Measurements from ENCODE around the gene MARCHF3.
"Not testable (repeated sequence)": the region's sequence is repeated elsewhere in the genome, so short reads cannot be mapped to it uniquely, and the experiment has no call there.

MARCHF3 gene

DNA sequence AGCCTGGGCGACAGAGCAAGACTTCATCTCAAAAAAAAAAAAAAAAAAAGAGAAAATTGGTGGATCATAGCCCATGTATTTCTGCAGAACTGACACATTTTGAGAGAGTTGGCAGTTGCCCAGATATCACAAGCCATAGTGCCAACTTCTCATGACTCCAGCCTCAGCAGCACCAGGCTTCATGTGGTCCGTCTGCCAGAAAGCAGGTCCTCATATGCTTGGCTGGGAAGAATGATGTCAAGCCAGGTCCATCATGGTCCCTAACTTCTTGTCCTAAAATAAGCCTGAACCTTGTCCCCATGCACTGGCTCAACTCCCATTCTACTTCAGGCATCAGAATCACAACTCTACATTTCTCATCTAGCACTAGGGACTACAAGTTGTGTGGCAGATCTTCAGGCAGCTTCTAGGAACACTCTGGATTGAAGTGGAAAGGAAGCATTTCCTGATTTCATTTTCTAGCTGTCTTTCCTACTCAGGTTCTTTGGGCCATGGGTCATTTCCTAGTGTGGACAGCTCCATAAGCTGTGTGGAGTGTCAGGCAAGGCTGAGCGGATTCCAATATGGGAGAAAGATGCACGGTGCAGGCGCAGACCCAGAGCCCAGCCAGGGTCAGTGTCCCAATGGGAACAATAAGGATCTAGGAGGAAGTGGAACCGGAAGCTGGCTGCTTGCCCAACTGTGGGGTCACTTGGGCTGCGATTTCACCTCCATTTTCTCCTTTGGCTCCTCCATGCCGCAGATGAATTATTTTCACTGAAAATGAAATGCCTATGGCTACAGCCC is 163.3 kb downstream of the MARCHF3 start:
- FAIRE-seq: no peak

DNA sequence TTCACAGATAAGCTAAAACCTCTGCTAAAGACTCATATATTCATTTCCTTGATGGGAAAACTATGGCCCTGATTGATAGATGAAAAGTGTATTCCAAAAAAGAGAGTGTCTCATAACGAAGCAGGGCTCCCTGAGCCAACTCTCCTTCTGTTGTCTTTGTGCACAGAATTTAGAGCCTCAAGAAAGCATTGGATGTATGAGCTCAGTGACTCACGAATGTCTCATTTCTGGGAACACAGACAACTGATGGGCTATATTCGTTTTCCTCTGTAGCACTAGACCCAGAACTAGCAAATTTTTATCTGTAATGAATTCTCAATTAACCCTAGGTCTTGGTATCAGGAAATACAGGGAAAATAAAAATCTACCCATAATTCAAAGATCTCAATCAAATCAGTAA is 165.1 kb downstream of the MARCHF3 start:
- no peak for FAIRE-seq

DNA sequence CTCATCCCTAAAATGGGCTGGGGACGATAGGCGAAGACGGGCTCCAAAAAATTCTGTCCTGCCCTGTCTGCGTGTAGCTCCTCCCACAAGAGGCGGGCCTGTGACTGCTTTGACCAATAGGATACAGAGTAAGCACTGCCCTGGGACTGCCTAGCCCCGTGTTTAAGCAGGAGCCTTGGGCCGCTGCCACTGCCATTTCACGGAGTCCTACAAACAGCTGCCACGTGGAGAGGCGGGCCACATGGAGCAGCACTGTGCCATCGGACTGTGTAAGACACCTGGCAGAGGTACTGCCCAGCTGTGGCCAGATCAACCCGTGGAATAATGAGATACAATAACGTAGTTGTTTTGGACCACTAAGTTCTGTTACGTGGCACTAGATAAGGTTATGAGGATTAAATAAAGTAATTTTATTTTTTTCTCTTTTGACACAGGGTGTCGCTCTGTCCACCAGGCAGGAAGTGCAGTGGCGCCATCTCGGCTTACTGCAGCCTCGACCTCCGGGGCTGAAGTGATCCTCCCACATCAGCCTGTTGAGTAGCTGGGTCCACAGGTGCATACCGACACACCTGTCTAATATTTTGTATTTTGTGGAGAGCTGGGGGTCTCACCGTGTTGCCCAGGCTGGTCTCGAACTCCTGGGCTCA is 166.2 kb downstream of the MARCHF3 start:
- no peak for FAIRE-seq

DNA sequence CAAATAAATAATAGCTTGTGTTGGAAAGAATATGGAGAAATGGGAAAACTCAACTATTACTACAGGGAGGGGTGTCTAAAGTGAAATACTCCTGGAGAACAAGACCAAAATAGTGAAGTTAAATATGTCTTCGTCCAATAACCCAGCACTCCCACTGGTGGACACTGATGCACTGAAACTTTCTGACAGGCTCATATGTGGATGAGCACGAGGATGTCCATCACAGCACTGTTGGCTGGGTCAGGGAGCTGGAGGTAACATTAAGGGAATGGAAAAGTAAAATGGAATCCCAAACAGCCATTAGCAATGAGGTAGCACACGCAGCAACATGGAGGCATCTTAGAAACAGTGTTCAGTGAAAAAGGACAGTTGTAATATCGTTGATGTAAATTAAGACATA is 167.0 kb downstream of the MARCHF3 start:
- FAIRE-seq: no peak

DNA sequence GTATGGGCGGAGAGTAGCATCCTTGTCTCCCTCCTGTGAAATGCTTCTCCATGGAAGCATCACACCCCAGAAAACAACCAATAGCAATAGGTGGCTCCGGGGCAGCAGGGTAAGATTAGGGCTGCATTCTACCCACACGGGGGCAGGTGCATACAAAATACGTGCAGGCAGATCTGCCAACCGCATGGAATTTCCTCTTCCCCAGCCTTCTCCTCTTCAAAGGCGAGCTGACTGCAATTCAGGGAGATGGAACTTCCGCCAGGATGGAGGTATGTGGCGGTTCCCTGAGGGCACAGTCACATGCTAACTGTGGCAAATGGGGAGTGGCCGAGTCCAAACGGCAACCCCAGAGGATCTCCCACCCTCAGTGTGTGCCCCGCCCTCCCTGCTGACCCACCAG is 171.9 kb downstream of the MARCHF3 start:
- no peak for FAIRE-seq

DNA sequence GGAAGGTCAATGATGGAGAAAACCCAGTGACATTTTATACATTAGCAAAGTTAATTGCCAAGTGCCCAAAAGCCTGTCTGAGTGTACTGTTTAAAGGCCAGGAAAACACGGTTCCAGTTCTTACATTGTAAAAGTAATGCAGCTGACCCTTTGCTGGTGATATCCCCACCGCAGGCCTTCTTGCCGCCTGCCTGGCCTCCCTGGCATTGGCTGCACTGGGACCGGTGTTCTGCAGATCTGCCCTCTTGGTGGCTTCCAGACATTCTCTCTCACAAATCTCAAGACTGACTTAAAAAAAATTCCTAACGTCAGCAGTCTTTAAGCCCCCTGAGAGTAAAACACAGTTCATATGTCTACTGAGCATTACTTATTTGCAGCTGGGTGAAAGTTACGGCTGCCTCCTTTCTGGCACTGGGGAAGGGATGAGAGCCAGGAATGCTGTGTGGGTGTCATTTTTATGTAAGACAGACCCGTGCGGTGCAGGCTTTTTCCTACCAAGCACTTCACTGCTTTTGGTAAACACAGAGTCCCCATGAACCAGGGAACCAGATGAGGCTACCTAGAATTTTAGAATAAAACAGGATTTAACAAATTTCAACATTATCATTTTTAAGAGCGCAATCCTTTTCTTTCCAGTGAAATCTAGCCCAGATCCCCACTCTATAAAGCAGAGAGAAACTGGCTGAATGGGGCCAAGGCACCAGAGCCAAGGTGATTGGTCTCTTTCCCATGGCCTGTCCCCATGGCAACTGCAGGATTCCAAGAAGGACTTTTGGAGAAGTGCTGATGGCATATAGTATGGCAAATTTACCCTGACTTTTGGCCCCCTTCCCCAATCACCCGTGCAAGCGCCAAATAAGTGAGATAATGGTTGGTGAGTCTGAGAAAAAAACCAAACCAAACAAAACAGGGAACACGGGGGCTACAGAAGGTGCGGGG is 172.6 kb downstream of the MARCHF3 start:
- FAIRE-seq: no peak

DNA sequence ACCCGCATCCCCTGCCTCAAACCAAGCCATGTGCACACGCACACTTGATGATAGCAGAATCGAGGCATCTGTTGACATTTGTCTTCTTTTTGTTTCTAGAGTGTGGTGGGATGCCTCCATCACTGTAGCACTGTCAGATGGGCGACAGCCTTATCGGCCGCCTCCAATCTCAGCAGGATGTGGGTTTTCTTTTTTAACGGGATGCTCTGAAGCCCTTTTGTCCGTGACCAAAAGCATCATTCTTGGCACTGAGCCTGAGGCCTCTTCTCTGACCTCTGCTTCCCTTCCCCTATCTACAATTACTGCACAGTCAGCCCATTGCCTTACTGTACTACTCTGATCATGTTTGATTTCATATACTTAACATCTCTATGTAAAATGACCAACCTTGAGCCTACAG is 175.1 kb downstream of the MARCHF3 start:
- no peak for FAIRE-seq

DNA sequence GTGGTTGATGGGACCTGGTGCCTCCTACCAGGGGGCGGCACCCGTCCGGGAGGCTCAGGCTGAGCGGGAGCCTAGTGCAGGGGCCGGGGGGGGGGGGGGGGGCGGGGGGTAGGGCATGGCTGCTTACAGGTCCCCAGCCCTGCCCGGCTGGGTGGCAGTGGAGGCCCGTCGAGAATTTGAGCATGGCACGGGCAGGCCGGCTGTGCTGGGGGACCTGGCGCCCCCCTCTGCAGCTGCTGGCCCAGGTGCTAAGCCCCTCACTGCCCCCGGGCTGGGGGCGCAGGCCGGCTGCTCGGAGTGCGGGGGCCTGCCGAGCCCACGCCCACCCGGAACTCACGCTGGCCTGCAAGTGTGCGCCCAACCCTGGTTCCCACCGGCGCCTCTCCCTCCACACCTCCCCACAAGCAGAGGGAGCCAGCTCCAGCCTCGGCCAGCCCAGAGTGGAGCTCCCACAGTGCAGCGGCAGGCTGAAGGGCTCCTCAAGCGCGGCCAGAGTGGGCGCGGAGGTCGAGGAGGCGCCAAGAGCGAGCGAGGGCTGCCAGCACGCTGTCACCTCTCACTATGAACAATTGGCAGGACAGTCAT is 175.7 kb downstream of the MARCHF3 start:
- no peak for FAIRE-seq

DNA sequence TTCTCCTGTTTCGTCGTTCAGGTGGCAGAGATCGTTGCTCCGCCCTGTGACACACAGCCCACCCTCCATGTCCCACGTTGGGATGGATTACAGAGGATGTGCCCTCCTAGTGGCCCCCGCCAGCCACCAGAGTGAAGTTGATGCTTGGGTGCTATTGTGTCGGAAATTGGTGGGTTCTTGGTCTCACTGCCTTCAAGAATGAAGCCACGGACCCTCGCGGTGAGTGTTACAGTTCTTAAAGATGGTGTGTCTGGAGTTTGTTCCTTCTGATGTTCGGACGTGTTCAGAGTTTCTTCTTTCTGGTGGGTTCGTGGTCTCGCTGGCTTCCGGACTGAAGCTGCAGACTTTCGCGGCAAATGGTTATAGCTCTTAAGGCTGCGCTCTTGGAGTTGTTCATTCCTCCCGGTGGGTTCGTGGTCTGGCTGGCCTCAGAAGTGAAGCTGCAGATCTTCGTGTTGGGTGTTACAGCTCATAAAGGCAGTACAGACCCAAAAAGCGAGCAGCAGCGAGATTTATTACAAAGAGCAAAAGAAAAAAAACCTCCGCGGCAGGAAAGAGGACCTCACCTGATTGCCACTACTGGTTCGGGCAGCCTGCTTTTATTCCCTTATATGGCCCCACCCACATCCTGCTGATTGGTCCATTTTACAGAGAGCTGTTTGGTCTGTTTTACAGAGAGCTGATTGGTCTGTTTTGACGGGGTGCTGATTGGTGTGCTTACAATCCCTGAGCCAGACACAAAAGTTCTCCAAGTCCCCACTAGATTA is 176.6 kb downstream of the MARCHF3 start:
- not testable (repeated sequence) for FAIRE-seq

DNA sequence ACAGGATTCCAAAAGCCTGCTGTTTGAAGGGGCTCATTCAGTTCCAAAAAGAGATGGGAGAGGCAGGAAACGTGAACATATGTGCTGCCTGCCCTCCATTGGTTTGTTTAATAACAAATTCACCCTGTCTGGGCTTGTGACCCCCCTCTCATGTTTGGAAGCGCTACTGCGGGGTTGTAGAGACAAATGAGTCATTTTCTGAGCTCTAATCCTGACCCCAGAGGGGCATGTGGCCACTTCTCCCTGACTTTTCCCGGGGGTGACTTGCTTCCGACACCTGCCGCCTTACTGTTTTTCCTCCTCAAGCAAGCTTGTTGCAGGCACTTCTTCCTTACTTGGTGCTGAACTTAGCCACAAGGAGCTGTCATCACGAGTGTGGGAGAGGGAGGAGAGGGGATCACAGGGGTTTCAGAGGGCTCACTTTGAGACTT is 177.5 kb downstream of the MARCHF3 start:
- no peak for FAIRE-seq

DNA sequence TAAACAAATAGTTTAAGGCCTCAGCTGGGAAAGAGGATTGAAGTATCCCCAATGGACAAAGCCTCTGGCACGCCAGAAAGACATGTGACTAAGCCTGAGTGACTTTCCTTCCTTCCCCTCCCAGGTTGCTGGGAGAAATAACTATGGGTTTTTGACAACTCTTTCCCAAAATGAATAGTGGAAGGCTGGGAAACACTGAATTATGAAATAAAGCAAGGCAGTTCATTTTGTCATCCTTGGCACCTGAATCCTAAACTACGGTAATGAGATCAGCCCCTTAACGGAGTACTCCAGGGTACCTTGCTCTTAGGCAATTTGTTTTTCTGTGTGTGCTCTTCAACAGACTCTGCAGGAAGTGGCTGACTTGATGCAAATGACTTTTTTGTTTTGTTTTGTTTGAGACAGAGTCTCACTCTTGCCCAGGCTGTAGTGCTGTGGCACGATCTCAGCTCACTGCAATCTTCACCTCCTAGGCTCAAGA is 178.2 kb downstream of the MARCHF3 start:
- FAIRE-seq: no peak

DNA sequence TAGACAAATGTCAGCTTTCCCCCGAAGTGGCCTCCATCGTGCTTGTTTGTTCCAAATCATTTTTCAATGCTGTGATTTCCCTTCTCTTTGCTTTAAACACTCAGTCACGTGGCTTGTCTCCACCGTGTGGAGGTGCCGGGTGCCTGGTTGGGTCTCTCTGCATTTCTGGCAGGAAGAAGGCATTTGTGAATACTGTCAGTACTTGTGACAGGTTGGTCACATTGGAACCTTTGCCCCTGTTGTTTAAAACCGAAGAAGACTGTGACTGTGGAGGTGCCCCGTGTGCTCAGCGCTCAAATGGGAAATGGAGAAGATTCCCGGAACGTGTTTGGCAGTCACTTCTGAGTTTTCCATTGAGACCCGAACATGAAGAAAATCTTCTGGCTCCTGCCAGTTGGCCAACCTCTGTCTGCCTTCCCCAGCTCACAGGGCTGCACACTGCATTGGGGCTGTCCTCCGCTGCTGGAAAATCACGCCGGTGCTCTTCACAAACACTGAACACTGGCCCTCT is 178.8 kb downstream of the MARCHF3 start:
- no peak for FAIRE-seq

DNA sequence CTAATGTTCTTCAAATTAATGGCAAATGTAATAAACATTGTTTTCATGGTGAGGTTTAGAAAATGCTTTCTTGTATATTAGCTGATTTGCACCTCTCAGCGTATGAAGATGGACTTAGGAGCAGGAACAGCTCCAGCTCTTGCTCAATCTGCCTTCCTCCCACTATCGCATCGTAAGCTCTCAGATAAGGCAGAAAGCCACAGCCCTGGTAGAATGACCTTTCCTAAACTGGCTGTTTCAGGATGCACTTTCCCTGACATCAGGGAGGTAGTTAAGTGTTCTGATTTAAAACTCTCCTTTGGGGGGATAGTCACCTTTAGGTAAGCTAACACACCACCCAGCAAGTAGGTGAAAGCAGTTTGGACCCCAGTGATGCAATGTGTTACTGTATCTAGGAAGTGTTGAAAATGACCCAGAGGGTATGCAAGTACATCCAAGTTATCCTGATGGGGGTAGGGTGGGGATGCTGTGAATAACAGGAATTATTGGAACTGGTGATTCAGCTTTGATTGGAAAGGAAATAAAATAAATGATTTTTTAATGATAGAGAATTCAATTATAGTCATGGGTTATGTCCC is 181.2 kb downstream of the MARCHF3 start:
- no peak for FAIRE-seq

DNA sequence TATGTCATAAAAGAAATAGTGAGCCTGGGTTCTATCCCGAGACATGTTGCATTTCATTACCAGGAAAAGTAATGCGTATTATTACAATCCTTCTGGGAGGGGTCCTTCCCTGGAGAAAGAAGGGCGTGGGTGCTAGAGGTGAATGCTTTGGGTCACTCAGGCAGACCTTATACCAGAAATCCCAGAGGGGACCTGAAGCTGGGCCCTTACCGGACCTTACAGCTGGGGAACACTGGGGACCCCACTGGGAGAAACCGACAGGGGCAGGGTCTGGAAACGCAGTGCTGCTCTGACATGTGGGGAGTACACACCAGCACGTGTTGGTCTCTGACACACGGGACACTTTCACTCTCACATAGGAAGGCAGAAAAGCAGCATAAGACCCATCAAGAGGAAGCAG is 182.1 kb downstream of the MARCHF3 start:
- FAIRE-seq: no peak

DNA sequence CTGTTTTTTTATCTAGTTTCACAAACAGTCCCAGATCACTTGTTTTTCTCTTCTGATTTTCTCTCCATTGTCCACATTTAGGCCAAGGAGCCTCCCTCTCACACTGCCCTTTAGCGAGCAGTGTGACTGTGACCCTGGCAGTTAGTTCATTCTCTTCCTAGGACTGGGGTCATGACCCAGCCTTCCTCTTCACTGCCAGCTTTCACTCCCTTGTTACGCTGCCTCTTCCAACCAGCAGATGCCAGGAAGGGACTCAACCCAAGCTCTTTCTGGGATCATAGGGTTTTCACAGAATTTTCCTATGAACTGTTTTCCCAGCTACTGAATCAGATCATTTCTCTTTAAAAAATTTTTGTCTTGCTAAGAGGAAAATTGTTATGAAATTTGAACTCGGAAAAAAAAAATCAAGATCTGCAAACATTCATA is 182.5 kb downstream of the MARCHF3 start:
- no peak for FAIRE-seq

DNA sequence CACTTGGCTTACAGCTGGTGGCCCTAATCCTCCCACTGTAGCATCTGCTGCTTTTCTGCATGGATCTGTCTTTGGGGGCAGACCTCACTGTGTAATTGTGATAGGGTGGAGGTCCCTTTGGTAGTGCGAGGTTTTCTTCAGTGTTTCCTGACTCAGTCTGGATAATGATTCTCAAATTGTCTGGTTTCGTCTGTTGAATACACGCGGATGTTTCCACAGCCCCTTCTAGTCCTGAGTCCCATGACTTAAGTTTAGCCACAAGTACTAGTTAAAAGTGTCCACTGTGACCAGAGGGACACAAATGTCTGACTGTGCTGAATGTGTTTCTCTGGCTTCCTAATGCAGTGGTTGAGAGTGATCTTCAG is 182.9 kb downstream of the MARCHF3 start:
- no peak for FAIRE-seq

DNA sequence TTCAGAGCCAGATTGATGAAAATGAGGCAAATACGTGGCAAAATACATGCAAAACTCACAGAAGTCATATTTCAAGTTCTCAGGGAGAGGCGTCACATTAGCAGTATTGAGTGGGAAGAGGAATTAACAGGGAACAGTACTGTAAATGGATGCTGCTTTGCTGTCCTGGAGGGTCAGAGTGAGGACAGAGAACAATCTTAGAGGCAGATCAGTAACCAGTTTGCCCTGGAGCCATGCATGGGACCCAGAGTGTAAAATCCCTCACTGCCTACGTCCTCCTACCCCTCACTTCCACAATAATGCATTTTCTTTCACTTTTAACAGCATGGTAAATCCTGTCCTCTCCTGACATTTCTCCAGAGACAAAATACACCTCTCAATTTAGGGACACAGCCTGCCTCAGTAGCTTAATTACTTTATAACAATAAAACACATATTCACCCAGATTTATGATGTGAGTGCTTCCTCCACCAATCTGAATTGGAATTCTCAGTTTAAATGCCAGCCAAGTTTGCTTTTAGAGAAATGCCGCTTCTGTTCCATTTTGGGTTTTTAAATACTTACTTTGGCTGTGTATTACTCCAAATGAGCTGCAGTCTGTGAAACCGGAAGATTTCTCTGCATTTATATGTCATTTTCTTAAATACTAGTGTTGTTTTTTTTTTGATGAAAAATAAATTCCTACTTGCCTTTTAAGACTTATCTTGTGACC is 183.5 kb downstream of the MARCHF3 start:
- no peak for FAIRE-seq

DNA sequence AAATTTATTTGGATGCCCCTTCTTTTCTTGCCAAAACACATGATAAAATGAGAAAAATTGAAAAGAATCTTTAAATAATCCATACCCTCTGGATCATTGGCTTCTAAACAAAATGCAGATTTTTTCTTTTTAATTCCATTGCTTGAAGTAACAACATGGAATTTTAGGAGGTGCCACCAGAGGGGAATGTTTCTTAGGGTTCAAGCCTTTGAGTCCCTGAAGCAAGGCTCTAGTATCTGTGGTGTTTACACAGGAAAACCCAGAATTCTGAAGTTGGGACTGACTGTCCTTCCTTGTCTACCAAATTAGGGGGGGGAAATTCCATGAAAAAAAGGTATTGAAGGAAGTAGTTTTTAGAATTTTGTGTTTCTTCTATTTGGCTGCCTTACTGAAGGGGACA is 184.0 kb downstream of the MARCHF3 start:
- FAIRE-seq: no peak

DNA sequence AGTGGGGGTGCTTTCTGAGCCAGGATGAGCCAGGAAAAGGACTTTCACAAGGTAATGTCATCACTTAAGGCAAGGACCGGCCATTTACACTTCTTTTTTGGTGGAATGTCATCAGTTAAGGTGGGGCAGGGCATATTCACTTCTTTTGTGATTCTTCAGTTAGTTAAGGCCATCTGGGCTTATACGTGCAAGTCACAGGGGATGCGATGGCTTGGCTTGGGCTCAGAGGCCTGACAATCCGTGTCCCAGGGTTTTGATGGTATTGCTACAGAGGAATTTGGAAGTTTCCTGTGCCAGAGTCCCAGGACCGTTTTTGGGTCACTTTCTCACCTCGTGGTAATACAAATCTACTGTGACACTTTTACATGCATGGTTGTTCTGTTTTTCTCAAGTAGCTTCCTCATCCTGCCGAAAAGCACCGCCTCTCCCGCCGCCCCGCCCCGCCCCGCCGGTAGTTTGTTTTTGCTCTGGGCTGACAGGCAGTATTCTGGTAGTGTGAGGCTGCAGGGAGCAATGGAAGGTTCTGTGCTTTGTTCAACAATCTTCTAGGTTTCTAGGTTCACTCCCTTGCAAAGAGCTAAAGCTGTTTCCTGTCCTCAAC is 184.8 kb downstream of the MARCHF3 start:
- FAIRE-seq: not testable (repeated sequence)

DNA sequence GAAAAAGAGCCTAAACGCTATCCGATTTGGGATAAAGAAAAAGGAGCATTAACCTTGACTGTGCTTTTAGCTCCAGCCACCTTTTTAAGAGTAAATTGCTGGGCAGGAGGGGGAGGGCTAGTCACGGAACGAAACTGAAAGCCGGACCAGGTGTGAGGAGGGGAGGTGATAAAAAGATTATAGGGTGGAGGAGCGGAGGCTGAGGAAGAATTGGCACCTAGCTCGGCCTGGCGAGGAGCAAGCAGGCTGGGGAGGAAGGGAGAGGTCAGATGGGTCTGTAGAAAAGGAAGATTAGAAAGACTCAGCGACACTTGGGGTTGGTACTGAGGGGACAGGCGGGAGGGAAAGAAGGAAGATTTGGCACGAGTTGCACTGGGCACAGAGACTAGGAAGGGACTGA is 187.0 kb downstream of the MARCHF3 start:
- FAIRE-seq: not testable (repeated sequence)

Measured in TTC549 (cell line).